BJ (cell line): ENCODE data around the gene EFCAB13. TPM values are rescaled to one million over a fixed set of nuclear protein-coding genes. Genes with fewer than 3 reads are reported as not detected.
A peak's percentile ranks its signal among the peaks of the same experiment; 100 is the strongest.

Experiments used
- CTCF ChIA-PET: fragments of 350-600 bp; formaldehyde crosslinking; extraction: SDS; loops from one replicate; lab custom pipeline; 2021; ENCODE audit warnings: antibody characterized with exemption, inconsistent platforms; lab: Yijun Ruan, JAX
- POLR2A ChIA-PET: fragments of 300-600 bp; sonication (Branson Sonifier 250); formaldehyde crosslinking; extraction: SDS; loops from one replicate; lab custom pipeline; 2021; ENCODE audit warnings: antibody characterized with exemption; lab: Charles Lee
- DNase-seq: peaks from one replicate; pipeline ENCODE4 v3.0.0-alpha.2; 2011; ENCODE audit warnings: low read depth
- H3K27me3 ChIP-seq: 2 replicates; pipeline ENCODE4 v1.6.0; 2011; ENCODE audit warnings: low read length; ENCODE audit not compliant: control insufficient read depth, insufficient read depth
- H3K36me3 ChIP-seq: 2 replicates; pipeline ENCODE4 v1.5.1; 2011; ENCODE audit warnings: low read length; ENCODE audit not compliant: control insufficient read depth, insufficient read depth
- H3K4me3 ChIP-seq: 2 replicates; pipeline ENCODE4 v1.5.1; 2011; ENCODE audit warnings: low read depth, mild to moderate bottlenecking, control low read depth, low read length
- CTCF ChIP-seq: IDR thresholded peaks from 2 replicates; pipeline ENCODE4 v1.5.1; 2011; ENCODE audit warnings: low read depth, mild to moderate bottlenecking, control low read depth, inconsistent platforms, low read length, moderate library complexity; ENCODE audit not compliant: insufficient read depth
- polyA plus RNA-seq: library from polyadenylated mRNA; depleted of rRNA; stranded (reverse); fragments of >200 nt; gene quantifications from 2 replicates; pipeline ENCODE4 v1.2.3, GENCODE V29; 2011

EFCAB13 gene
- polyA plus RNA-seq, 1 experiment = 0.22 TPM

- DNase-seq = peak; percentile 70
- H3K4me3 ChIP-seq = no peak overlapping the region
- no peaks in the 10 kb centered on the region for H3K27me3 ChIP-seq
- ChIA-PET POLR2A (no interaction called here), CTCF (interaction anchor here (1.5 to 1.7 kb wide), 2 partner anchors 25 to 39 kb away, joined by 5 to 7 read pairs; no protein-coding TSS in a partner anchor)
- no peaks in the 10 kb centered on the region for H3K36me3 ChIP-seq
- no peak for TF ChIP-seq CTCF
Observed at GRCh38 chr17:47276868-47277267, 46.9 kb upstream of the EFCAB13 start.

DNA sequence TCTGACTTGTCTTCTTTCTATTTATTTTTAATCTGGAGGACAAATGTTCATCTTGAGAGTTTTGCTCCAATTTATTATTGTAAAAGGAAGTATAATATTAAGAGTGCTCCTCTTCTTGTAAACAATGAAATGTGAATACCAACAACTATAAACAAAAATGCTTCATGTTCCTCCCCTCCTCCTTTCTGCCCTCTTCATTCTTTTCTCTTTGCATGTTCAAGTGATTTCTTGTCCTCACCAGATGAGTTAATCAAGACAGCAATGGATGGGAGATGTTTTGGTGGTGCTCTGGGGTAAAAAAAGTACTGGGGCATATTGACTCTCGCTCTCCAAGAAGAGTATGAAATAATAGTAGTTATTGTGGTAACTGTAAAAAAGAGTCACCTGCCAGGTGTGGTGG lies 45.8 kb upstream of the EFCAB13 start:
- Histone ChIP-seq H3K27me3 (no peaks in the 10 kb centered on the region), H3K4me3 (no peak overlapping the region), H3K36me3 (no peaks in the 10 kb centered on the region)
- CTCF ChIA-PET = interaction anchor here (1.0 to 1.7 kb wide), 5 partner anchors 10 to 48 kb away, joined by 3 to 7 read pairs (median 5); no protein-coding TSS in a partner anchor
- POLR2A ChIA-PET = no interaction called here
- no peak for TF ChIP-seq CTCF
- DNase-seq = no peak

DNA sequence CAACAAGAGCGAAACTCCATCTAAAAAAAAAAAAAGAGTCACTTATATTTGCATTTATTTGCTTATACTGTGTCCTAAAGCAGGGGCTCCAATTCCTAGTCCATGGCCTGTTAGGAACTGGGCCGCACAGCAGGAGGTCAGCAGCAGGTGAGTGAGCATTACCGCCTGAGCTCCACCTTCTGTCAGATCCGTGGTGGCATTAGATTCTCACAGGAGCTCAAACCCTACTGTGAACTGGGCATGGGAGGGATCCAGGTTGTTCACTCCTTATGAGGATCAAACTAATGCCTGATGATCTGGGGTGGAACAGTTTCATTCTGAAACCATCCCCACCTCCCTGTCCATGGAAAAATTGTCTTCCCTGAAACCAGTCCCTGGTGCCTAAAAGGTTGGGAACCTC lies 45.2 kb upstream of the EFCAB13 start:
- ChIA-PET CTCF (interaction anchor here (1.0 to 1.8 kb wide), 7 partner anchors 9 to 48 kb away, joined by 3 to 6 read pairs (median 3); no protein-coding TSS in a partner anchor), POLR2A (no interaction called here)
- no peak overlapping the region for H3K4me3 ChIP-seq
- H3K36me3 ChIP-seq = no peaks in the 10 kb centered on the region
- no peaks in the 10 kb centered on the region for H3K27me3 ChIP-seq
- TF ChIP-seq CTCF = no peak
- no peak for DNase-seq

DNA sequence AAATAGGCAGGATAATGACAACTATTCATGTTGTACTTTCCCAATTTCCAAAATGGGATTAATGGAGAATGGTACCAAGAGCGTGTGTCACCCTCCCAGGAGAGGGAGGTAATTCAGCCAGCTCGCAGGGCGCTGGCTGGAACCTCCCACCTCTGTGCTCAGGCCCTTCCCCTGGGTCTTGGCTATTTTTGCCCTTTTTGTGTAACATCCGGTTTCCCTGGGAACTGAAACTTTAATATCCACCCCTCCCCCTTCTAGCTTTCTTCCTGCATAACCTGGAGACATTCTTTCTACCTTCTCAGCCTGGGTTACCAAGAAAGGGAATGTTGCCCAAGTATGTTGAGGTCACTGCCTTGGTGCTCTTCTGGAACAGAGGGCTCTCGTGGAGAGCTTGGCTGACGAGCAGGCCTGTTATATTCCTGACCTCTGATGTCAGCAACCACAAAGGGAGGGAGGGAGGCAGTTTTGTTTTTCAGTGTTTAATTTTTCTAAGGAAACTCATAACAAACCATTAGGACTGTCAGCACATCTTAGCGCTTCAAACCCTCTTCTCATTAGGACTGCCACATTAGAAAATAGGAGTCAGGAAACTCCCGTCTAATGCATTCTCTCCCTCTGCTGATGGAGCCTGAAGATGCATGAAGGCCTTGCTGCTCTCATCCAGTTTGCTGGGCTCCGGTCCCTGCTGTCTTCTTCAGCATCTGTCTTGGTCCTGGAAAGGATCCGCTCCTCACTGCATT lies 44.5 kb upstream of the EFCAB13 start:
- TF ChIP-seq CTCF = peak; percentile 41
- DNase-seq = peak; percentile 91
- CTCF ChIA-PET = interaction anchor here (0.8 to 1.8 kb wide), 10 partner anchors 9 to 337 kb away, joined by 3 to 6 read pairs (median 3); no protein-coding TSS in a partner anchor
- Histone ChIP-seq H3K36me3 (no peaks in the 10 kb centered on the region), H3K27me3 (no peaks in the 10 kb centered on the region), H3K4me3 (no peak overlapping the region)
- POLR2A ChIA-PET = no interaction called here

DNA sequence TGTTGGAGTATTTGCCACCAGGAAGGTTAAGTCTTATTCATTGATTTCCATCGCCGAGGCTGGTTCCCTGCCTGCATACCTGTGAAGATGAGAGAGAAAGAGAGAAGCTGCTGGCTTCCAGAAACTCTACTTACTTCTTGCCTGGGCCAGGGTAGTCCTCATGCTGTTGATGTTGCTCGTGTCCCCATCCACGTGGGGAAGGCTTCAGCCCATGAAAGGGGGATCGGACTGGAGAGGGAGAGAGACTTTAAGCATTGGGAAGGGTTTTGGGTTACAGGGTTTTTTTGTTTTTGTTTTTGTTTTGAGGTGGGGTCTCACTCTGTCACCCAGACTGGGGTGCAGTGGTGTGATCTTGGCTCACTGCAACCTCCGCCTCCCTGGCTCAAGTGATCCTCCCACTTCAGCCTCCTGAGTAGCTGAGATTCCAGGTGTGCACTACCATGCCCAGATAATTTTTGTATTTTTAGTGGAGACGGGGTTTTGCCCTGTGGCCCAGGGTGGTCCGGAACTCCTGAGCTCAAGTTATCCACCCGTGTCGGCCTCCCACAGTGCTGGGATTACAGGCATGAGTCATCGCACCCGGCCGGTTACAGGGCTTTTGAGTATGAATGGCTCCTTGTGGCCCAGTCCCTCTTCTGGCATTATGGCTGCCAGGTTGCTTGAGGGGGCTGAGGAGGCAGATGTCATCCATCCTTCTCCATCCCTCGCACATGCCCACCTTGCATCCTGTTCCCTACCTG lies 43.5 kb upstream of the EFCAB13 start:
- TF ChIP-seq CTCF = no peak
- DNase-seq = no peak
- no peaks in the 10 kb centered on the region for H3K27me3 ChIP-seq
- ChIA-PET POLR2A (no interaction called here), CTCF (interaction anchor here (0.8 to 1.8 kb wide), 6 partner anchors 9 to 336 kb away, joined by 3 to 5 read pairs (median 3); no protein-coding TSS in a partner anchor)
- H3K36me3 ChIP-seq = no peaks in the 10 kb centered on the region; the same call in 1 of the 2 replicates
- no peak overlapping the region for H3K4me3 ChIP-seq
